8988T (cell line): ENCODE results near the gene CHD9NB.
"Not testable (repeated sequence)": the region's sequence is repeated elsewhere in the genome, so short reads cannot be mapped to it uniquely, and the experiment has no call there.

Experiments
- DNase-seq: peaks from one replicate; pipeline ENCODE4 v3.0.0; 2011

CHD9NB gene

GRCh38 chr16:53055541-53056391, 3.1 kb upstream of the CHD9NB start:
- DNase-seq: no peak

GRCh38 chr16:53054670-53055485, 2.2 kb upstream of the CHD9NB start, which contains the start of gene CHD9:
CHD9 (plus strand) TSS chr16:53054991; CDS start chr16:53156090, 101,099 bp downstream.
- DNase-seq: peak; percentile 92

GRCh38 chr16:53053967-53054669, 1.4 kb upstream of the CHD9NB start:
- DNase-seq: no peak

GRCh38 chr16:53051255-53051654, 1.4 kb downstream of the CHD9NB start:
- DNase-seq: not testable (repeated sequence)

- DNase-seq: no peak
These were observed 4.4 kb downstream of the CHD9NB start for GRCh38 chr16:53048139-53048915.

GRCh38 chr16:53047515-53047914, 5.2 kb downstream of the CHD9NB start:
- DNase-seq: not testable (repeated sequence)

GRCh38 chr16:53045341-53046220, 7.1 kb downstream of the CHD9NB start:
- no peak for DNase-seq

GRCh38 chr16:53043986-53044601, 8.6 kb downstream of the CHD9NB start:
- DNase-seq: no peak

- DNase-seq: no peak
These were observed 9.3 kb downstream of the CHD9NB start for GRCh38 chr16:53043428-53043831.

GRCh38 chr16:53042235-53042701, 10.4 kb downstream of the CHD9NB start:
- no peak for DNase-seq

- no peak for DNase-seq
These were observed 11.2 kb downstream of the CHD9NB start for GRCh38 chr16:53041320-53042051.

GRCh38 chr16:53040788-53041187, 11.9 kb downstream of the CHD9NB start:
- DNase-seq: no peak

- not testable (repeated sequence) for DNase-seq
These were observed 16.0 kb downstream of the CHD9NB start for GRCh38 chr16:53036711-53037110.

GRCh38 chr16:53036066-53036465, 16.6 kb downstream of the CHD9NB start:
- no peak for DNase-seq

GRCh38 chr16:53035176-53035942, 17.3 kb downstream of the CHD9NB start:
- no peak for DNase-seq

- DNase-seq: no peak
These were observed 18.4 kb downstream of the CHD9NB start for GRCh38 chr16:53034306-53034705.

GRCh38 chr16:53031323-53031942, 21.3 kb downstream of the CHD9NB start:
- no peak for DNase-seq

GRCh38 chr16:53029971-53030370, 22.7 kb downstream of the CHD9NB start:
- DNase-seq: no peak

- no peak for DNase-seq
These were observed 28.7 kb downstream of the CHD9NB start for GRCh38 chr16:53024045-53024444.
